TTC549 (cell line): ENCODE measurements around the gene FLNA.
"Not testable (repeated sequence)": the region's sequence is repeated elsewhere in the genome, so short reads cannot be mapped to it uniquely, and the experiment has no call there.

ENCODE experiments used
- FAIRE-seq: peaks from 2 replicates; lab custom pipeline; 2012; peaks lifted over from hg19 to GRCh38; lab: Jason Lieb, UNC

The FLNA gene

DNA sequence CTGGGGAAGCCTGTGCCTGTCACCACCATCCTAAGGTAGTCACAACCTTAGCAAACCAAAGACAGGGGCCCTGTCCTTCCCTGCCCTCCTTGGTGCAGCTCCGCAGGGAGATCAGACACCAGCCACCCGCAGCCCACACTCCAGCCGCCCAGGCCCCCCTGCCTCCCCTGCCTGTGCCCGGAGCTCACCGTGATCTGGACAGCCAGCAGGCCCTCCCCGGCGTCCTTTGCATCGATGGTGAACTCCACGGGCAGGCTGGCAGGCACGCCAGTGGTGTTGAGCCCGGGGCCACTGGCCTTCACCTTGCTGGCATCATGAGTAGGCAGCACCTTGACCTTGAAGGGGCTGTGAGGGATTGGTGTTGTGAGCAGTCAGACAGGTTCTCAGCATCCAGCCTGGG, 16.4 kb downstream of the FLNA start:
- no peak for FAIRE-seq

GRCh38 chrX:154357205-154357604, 17.2 kb downstream of the FLNA start:
- no peak for FAIRE-seq

DNA sequence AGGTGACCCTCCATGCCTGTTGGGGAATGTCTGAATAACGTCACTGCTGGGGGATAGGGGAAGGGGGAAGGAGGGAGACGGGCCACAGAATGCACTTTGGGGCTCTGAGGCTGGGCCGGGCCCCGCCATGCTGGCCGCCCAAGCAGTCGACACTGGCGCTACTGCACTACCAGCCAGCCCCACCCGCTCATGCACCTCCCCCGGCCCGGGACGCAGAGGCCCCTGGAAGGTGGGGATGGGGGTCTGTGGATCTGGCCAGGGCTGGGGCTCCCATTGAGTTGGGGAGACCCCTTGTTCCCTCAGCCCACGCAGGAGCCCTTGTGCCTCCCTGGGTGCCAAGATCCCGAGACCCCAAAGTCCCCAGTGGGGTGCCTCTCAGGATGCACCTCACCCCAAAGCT, 17.8 kb downstream of the FLNA start:
- FAIRE-seq = no peak

GRCh38 chrX:154355776-154356140, 18.7 kb downstream of the FLNA start:
- FAIRE-seq = no peak

DNA sequence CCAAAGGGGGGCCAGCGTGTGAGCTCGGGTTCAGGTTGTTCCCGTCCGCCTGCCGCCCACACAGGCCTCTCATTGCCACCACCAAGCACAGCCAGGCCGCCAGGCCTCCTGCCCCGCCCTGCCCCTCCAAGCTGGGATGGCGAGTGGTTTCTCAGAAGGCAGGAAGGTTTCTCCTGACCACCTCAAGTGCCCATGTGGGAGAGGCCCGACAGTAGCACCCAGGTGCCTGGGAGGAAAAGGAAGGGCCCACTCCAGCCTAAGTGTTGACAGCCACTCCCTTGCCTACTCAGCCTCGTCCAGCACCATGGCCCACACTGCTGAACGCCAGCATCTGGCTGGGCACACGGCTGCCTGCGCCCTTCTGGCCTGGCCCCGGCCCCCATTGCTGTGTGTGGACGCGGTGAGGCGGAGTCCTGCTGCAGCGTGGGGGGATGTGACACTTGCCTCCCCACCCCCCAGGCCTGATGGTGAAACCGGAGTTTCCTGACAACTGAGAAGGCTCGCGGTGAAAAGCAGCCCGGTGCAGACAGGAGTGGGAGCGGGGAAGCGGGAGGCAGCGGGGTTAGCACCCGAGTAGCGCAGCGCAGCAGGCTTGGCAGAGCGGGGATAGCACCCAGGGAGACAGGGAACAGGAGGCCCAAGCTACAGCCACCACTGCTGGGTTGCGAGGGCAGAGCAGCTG, 19.2 kb downstream of the FLNA start:
- no peak for FAIRE-seq

DNA sequence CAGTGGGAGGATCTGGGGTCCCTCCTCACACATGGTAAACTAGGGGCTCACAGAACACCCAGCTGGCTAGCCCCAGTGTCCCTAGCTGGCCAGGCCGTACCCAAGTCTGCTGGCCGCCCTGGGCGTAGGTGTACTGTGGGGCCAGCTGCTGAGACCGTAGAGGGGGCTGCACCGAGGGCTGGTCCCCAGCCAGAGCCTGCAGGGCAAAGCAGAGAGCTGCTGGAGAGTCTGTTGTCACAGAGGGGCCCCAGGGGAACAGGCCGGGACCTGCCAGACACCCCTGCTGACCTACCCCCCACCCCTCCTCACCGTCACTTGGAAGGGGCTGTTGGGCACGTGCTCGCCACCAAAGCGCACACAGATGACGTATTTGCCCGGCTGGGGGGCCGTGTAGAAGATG, 19.9 kb downstream of the FLNA start:
- no peak for FAIRE-seq

GRCh38 chrX:154354013-154354412, 20.4 kb downstream of the FLNA start:
- no peak for FAIRE-seq

- FAIRE-seq = no peak
These were observed 21.1 kb downstream of the FLNA start for GRCh38 chrX:154353172-154353843.

DNA sequence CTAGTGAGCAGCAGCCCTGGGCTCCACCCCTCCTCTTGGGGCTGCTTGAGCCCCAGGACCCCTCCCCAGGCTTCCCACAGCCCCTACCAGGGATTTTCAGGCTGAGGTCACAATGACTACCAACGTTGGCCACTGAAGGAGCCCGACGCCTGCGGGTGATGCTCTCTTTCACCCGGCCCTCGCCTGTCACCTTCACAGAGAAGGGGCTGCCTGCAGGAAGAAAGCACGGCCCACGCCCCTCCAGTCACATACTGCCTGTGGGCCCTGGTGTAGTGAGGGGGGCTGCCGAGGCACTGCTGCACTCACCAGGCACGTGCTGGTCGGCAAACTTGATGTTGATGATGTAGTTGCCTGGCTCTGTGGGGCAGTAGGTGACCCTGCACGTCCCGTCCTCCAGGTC, 22.0 kb downstream of the FLNA start:
- FAIRE-seq = no peak

DNA sequence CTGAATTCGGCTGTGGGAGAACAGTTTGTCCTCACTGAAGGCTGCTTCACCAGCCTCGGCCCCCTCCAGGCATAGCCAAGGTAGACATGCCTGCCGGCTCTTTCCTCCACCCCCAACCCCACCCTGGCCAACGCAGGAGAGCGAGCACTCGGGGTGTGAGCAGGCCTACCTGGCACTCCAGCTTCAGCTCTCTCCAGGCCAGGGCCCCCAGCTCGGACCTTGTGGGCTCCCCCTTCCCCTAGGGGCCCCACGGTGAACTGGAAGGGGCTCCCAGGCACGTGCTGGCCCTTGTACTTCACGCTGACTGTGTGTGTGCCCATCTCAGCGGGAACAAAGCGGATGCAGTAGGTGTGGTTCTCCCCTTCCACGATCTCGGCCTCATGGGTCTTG, 22.4 kb downstream of the FLNA start:
- FAIRE-seq = no peak

- FAIRE-seq = no peak
These were observed 23.0 kb downstream of the FLNA start for GRCh38 chrX:154351183-154352011.

GRCh38 chrX:154350429-154351182, 23.8 kb downstream of the FLNA start:
- no peak for FAIRE-seq

DNA sequence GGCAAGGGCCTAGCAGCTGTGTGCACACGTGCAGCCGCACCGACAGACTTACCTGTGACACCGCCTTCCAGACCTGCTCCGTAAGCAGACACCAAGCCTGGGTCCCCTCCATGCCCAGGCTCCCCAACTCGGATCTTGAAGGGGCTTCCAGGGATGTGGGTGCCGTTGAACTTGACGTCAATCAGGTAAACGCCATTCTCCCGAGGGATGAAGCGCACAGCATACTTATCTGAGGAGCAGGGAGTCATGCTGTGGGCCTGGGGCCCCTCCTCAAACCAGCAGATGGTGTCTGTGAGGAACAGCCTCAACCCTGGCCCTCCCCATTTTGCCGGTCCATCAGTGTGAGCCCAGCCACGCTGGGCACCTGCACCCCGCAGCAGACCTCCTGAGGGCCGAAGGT, 24.5 kb downstream of the FLNA start:
- no peak for FAIRE-seq

GRCh38 chrX:154349359-154349935, 25.0 kb downstream of the FLNA start:
- no peak for FAIRE-seq

DNA sequence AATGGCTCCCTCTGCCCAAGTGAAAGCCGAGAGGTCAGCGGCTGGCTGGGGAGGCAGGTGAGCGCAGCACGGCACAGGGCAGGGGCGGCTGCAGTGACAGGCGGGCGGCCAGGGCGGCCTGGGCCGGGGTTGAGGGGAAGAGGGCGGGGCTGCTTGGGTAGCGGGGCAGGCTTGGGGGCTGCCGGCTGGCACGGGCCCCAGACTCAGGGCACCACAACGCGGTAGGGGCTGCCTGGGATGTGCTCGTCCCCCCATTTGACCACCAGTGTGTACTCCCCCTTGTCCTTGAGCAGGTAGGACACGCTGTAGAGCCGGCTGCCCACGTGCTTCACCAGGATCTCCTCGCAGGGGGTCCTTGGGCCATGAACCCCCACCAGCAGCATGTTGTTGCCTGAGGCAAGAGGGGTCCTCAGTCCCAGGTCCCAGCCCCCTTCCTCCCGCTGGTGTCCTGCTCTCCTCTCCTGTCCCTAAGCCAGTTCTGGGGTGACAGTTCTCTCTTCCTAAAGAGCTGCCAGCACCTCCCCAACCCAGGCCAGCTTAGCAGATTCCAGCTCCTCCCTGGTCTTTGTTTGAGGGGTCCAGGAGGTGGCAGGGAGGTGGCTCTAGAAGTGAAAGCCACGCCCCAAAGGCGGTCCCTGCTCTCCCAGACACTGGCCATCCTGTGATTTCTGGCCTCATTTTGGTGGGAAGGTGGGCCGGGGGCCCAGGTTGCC, 25.6 kb downstream of the FLNA start:
- FAIRE-seq = no peak

DNA sequence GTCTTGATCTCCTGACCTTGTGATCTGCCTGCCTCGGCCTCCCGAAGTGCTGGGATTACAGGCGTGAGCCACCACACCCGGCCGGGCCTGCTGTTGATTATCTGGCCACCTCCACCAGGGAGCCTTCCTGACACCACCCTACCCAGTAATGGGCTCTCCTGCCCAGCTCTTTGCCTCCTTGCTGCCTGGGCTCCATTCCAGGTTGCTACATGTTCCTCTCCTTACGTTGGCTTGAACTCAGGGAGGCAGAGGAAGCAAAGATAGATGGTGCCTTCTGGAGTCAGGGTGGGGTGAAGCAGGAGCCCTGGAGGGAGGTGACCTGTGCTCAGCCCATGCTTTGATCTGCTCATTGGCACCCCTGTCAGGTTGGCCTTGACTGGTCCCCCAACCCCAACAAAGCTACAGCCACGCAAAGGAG, 26.3 kb downstream of the FLNA start:
- FAIRE-seq = no peak

DNA sequence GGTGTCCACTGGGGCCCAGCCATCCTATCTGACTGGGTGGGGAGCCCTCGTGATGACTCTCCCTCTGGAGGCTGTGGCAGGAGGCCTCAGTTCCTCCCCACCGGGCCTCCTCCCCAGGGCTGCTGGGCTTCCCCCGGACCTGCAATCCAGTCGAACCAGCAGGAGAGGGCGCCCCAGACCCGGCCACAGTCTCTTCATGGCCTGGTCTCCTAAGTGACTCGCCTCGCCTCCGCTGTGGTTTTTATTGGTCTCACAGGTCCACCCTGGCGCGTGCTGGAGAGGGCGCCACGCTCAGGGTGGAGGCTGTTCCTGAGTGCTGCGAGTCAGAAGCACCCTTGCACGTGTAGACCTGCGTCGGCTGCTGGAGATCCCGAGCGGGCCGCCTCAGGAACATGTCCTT, 30.8 kb downstream of the FLNA start:
- FAIRE-seq = not testable (repeated sequence)

- not testable (repeated sequence) for FAIRE-seq
These were observed 31.4 kb downstream of the FLNA start for GRCh38 chrX:154343063-154343462.

DNA sequence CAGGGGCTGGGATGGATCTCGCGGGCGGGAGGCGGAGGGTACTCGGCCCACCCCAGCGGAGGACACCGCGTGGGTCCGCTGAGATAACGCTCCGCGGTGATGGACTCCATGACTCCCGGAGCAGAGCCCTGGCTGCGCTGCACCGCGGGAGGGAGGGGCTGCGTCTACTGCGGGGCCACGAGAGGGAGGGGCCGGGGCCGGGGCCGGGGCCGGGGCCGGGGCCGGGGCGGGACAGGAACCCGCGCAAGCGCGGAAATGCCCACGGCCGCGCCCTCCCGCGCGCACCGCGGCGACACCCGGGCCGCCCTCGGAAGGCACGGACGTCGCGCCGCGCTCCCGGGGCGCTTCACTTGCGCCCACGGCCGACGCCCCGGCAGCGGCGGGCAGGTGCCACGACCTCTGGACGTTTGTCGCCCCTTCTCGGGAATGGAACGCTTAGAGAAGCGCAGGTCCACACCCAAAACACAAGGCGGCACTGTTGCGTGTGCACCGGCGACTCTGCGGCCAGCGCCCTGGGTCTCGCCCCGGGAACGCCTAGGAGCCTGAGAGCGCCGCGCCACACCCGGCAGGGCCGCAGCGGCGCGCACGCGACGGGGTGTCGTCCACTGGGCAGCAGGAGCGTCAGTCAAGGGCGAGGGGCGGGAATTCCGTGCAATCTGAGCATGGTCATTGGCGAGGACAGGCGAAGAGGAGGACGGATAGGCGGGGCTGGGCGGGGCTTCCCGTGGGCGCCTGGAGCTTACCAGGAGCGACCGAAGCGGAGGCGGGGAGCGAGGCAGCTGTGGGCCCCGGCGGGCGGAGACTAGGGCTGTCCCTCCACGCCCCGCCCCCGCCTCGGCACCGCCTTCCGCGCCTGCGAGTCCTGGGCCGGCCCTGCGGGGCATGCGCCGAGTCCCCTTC, 32.8 kb downstream of the FLNA start:
- FAIRE-seq = not testable (repeated sequence)

GRCh38 chrX:154334496-154334895, 39.9 kb downstream of the FLNA start:
- FAIRE-seq = no peak
